Pancreas (tissue), 10 donors: ENCODE results near the gene UBA1. TPM values are rescaled to one million over a fixed set of nuclear protein-coding genes. Genes with fewer than 3 reads are reported as not detected.

Source experiments
- ATAC-seq, 4 donors: fragments of 200-7000 bp; cut with Tn5 transposase; one replicate each; pipeline versions ENCODE4 v1.8.0 to v1.9.1; 2020; ENCODE audit warnings: mild to moderate bottlenecking in 4 of 4, moderate library complexity in 4 of 4
- DNase-seq, 6 donors: peaks; one replicate each; pipeline ENCODE4 v3.0.0-alpha.2; 2020
- FAIRE-seq: peaks from 2 replicates; lab custom pipeline; 2012; peaks lifted over from hg19 to GRCh38; lab: Jason Lieb, UNC
- H3K27ac ChIP-seq, 4 donors: fragments of 200-600 bp; sonication (generic); 1 replicate in 3 of 4; 2 replicates in 1 of 4; pipeline versions ENCODE4 v1.5.0 to v1.8.0; 2020
- H3K27me3 ChIP-seq, 4 donors: fragments of 200-600 bp; one replicate each; pipeline ENCODE4 v1.8.0; 2021
- H3K36me3 ChIP-seq, 3 donors: fragments of 200-600 bp; sonication (generic) in 1 of 3; one replicate each; pipeline versions ENCODE4 v1.5.0 to v1.8.0; 2020 to 2021
- H3K4me1 ChIP-seq, 3 donors: fragments of 200-600 bp; one replicate each; pipeline ENCODE4 v1.8.0; 2021
- H3K4me3 ChIP-seq, 4 donors: fragments of 200-600 bp; sonication (generic) in 2 of 4; one replicate each; pipeline versions ENCODE4 v1.5.0 to v1.8.0; 2020 to 2021
- H3K9me3 ChIP-seq, 4 donors: fragments of 200-600 bp; one replicate each; pipeline ENCODE4 v1.8.0; 2021
- CTCF ChIP-seq, 4 donors: fragments of 200-600 bp; sonication (generic) in 3 of 4; IDR thresholded peaks; one replicate each; pipeline versions ENCODE4 v1.5.0 to v1.8.0; 2021; ENCODE audit warnings: antibody characterized with exemption in 4 of 4
- WGBS, 2 donors: extraction: QIAGEN DNeasy Blood & Tissue Kit; methylation state at CpG; one replicate each; pipeline ENCODE4 v1.1.7; 2013; 5-methylcytosine and 5-hydroxymethylcytosine counted together
- intact Hi-C, 3 donors: fragments of 100-400 bp; cut with DNase I; formaldehyde crosslinking; loops; one replicate each; pipeline versions ENCODE4 v1.11.1 to v1.14.2; 2022
- polyA plus RNA-seq, 2 donors: library from polyadenylated mRNA; stranded (reverse); fragments of 200-250 nt; gene quantifications; one replicate each; pipeline ENCODE4 v1.2.3, GENCODE V29; 2013
- total RNA-seq, 6 donors: library from RNA; stranded (reverse); fragmentation: NEBNext Ultra II Directional in 4 of 6; extraction: Animal tissue kit (Norgen Biotek cat#: 25700) in 4 of 6; gene quantifications; one replicate each; pipeline versions ENCODE4 v1.2.1 to v1.2.4, GENCODE V29; 2021 to 2023
- donor health status: healthy with polysubstance abuse.
- donor health status: DM: no; HTN: no; CAD: no; lungs with moderate emphysema.
- donor health status: DM: no; HTN: no; CAD: no.
- donor health status: control.
- donor health status: control.
- donor health status: Bipolar disorder and iron deficiency.
- donor health status: DM: yes; HTN: yes; CAD: no.
- donor health status: DM: no; HTN: no; CAD: no.
- donor health status: DM: no; HTN: no; CAD: no.
- donor health status: DM: yes; HTN: yes; CAD: no.

UBA1 gene
- total and polyA plus RNA-seq, 8 donors: 49.0 to 117 (median 64.3) TPM

- ATAC-seq (no peak), FAIRE-seq (no peak), DNase-seq (peak in 1 of 6 donors; percentile 54)
- peaks cover 0 to 4% (median 0%) of the 10 kb centered on the region in 4 donors for H3K27me3 ChIP-seq
- H3K27ac ChIP-seq: no peak overlapping the region
- WGBS, 2 donors: 90 to 96% methylated on average over 12 of the region's 12 CpGs
- H3K36me3 ChIP-seq: peaks cover 0 to 31% (median 5%) of the 10 kb centered on the region in 3 donors
- H3K4me1 ChIP-seq: no peaks in the 10 kb centered on the region
- intact Hi-C loops: no loop called here
- H3K4me3 ChIP-seq: no peak overlapping the region
- TF ChIP-seq CTCF (IDR thresholded peaks at IDR 0.05): no peak
- H3K9me3 ChIP-seq: no peaks in the 10 kb centered on the region
These were observed 35.1 kb downstream of the UBA1 start for GRCh38 chrX:47228550-47229270.

- Histone ChIP-seq H3K36me3 (peaks cover 0 to 24% (median 5%) of the 10 kb centered on the region in 3 donors), H3K4me1 (no peaks in the 10 kb centered on the region), H3K4me3 (no peak overlapping the region), H3K27ac (no peak overlapping the region), H3K27me3 (peaks cover 0 to 6% (median 0%) of the 10 kb centered on the region in 4 donors), H3K9me3 (no peaks in the 10 kb centered on the region)
- DNase-seq (peak in 1 of 6 donors; percentile 49), ATAC-seq (no peak), FAIRE-seq (no peak)
- intact Hi-C loops: no loop called here
- TF ChIP-seq CTCF (IDR thresholded peaks at IDR 0.05): no peak
- 96 to 100% methylated on average over 6 of the region's 6 CpGs for WGBS, 2 donors
These were observed 35.8 kb downstream of the UBA1 start for GRCh38 chrX:47229427-47229826.

GRCh38 chrX:47230136-47230868 is 36.7 kb downstream of the UBA1 start:
- Histone ChIP-seq H3K4me3 (no peak overlapping the region), H3K27ac (no peak overlapping the region), H3K36me3 (peaks cover 0 to 15% (median 0%) of the 10 kb centered on the region in 3 donors), H3K9me3 (no peaks in the 10 kb centered on the region), H3K4me1 (no peaks in the 10 kb centered on the region), H3K27me3 (peaks cover 0 to 10% (median 0%) of the 10 kb centered on the region in 4 donors)
- intact Hi-C loops: no loop called here
- 85 to 95% methylated on average over 5 of the region's 5 CpGs for WGBS, 2 donors
- FAIRE-seq (no peak), DNase-seq (peak in 1 of 6 donors; percentile 27), ATAC-seq (no peak)
- no peak for TF ChIP-seq CTCF (IDR thresholded peaks at IDR 0.05)

- no peak for TF ChIP-seq CTCF (IDR thresholded peaks at IDR 0.05)
- intact Hi-C loops: no loop called here
- no peaks in the 10 kb centered on the region for H3K4me1 ChIP-seq
- DNase-seq (no peak), ATAC-seq (no peak), FAIRE-seq (no peak)
- H3K27ac ChIP-seq: no peak overlapping the region
- 58 to 64% methylated on average over 2 of the region's 2 CpGs for WGBS, 2 donors
- H3K36me3 ChIP-seq: peaks cover 0 to 8% (median 0%) of the 10 kb centered on the region in 3 donors
- H3K27me3 ChIP-seq: peaks cover 0 to 10% (median 0%) of the 10 kb centered on the region in 4 donors
- no peaks in the 10 kb centered on the region for H3K9me3 ChIP-seq
- H3K4me3 ChIP-seq: no peak overlapping the region
These were observed 37.5 kb downstream of the UBA1 start for GRCh38 chrX:47231167-47231566.
